A673 (cell line): ENCODE measurements around the gene FIP1L1.

Source experiments
- CTCF ChIP-seq: fragments of 300-800, 200-600 bp; sonication (generic); conservative IDR thresholded peaks from 2 replicates; pipeline ENCODE4 v1.5.1; 2017; ENCODE audit warnings: low read depth, mild to moderate bottlenecking, antibody characterized with exemption, low read length, moderate library complexity, mixed read lengths
- EZH2 ChIP-seq: fragments of 200-600 bp; sonication (generic); IDR thresholded peaks from 2 replicates; pipeline ENCODE4 v1.6.1; 2017; ENCODE audit warnings: borderline replicate concordance, low read depth, mild to moderate bottlenecking, mixed read lengths, antibody characterized with exemption, low read length; ENCODE audit not compliant: poor library complexity, severe bottlenecking

- no peak for TF ChIP-seq CTCF
- no peak for TF ChIP-seq EZH2
Measured at GRCh38 chr4:53355930-53356521, 21.4 kb upstream of the FIP1L1 start.
